Measurements from ENCODE around the gene RAB11FIP5.

DNA sequence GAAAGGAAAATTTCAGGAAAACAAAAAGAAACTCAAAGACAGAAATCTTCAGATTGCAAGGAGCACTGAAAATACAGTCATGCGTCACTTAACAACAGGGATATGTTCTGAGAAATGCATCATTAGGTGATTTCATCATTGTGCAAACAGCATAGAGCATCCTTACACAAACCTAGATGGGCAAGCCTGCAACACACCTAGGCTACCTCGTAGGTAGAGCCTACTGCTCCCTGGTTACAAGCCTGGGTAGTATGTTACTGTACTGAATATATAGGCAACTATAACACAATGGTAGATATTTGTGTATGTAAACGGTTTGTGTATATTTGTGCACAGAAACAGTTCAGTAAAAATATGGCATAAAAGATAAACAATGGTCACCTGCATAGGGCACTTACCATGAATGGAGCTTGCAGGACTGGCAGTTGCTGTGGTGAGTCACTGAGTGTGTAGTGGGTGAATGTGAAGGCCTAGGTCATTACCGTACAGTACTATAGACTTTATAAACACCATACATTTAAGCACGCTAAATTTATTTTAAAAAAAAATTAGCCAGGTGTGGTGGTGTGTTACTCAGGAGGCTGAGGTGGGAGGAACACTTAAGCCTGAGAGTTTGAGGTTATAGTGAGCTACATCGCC, 74.7 kb downstream of the RAB11FIP5 start:
- TF ChIP-seq POLR2AphosphoS5 (IDR thresholded peaks at IDR 0.05; ENCODE audit: low read depth, low read length) (no peak), POLR2A (IDR thresholded peaks at IDR 0.05; ENCODE audit: low read depth, low read length) (no peak), TAF1 (IDR thresholded peaks at IDR 0.05; ENCODE audit: low read depth, low read length) (no peak), POU2F2 (IDR thresholded peaks at IDR 0.05; ENCODE audit: low read depth, low read length) (no peak)

All from GM12891 (cell line).